Epithelial cell of esophagus (primary cell): ENCODE data around the gene MMEL1.
"Not testable (repeated sequence)": the region's sequence is repeated elsewhere in the genome, so short reads cannot be mapped to it uniquely, and the experiment has no call there.

Experiments
- DNase-seq: peaks from one replicate; pipeline ENCODE4 v3.0.0; 2010; ENCODE audit warnings: low read depth
- H3K4me3 ChIP-seq: 2 replicates; pipeline ENCODE4 v1.5.1; 2011; ENCODE audit warnings: mild to moderate bottlenecking, low read length, control low read depth
- TF ChIP-seq, protein P1 (sequence below): IDR thresholded peaks from 2 replicates; pipeline ENCODE4 v1.5.1; 2011; ENCODE audit warnings: low read depth, mild to moderate bottlenecking, low read length, control low read depth, inconsistent platforms; ENCODE audit not compliant: insufficient read depth; ENCODE audit errors: missing control alignments

MMEL1 gene

GRCh38 chr1:2627746-2628145, 5.1 kb downstream of the MMEL1 start:
- TF ChIP-seq, protein P1, sequence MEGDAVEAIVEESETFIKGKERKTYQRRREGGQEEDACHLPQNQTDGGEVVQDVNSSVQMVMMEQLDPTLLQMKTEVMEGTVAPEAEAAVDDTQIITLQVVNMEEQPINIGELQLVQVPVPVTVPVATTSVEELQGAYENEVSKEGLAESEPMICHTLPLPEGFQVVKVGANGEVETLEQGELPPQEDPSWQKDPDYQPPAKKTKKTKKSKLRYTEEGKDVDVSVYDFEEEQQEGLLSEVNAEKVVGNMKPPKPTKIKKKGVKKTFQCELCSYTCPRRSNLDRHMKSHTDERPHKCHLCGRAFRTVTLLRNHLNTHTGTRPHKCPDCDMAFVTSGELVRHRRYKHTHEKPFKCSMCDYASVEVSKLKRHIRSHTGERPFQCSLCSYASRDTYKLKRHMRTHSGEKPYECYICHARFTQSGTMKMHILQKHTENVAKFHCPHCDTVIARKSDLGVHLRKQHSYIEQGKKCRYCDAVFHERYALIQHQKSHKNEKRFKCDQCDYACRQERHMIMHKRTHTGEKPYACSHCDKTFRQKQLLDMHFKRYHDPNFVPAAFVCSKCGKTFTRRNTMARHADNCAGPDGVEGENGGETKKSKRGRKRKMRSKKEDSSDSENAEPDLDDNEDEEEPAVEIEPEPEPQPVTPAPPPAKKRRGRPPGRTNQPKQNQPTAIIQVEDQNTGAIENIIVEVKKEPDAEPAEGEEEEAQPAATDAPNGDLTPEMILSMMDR = no peak
- no peak for DNase-seq
- H3K4me3 ChIP-seq = no peak overlapping the region

DNA sequence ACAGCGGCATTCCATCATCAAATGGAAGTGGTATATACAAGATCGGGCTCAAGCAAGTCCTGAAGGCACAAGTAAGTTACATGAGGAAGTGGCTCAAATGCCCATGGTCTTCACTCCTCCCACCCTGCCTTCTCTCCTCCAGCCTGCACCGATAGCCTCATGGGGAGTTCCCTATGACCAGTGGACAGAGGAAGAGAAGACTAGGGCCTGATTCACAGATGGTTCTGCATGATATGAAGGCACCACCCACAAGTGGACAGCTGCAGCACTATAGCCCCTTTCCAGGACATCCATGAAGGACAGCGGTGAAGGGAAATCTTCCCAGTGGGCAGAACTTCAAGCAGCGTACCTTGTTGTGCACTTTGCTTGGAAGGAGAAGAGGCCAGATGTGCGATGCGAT, 7.1 kb downstream of the MMEL1 start:
- H3K4me3 ChIP-seq, DNase-seq: not testable (repeated sequence)

- DNase-seq = no peak
- H3K4me3 ChIP-seq = no peak overlapping the region
- TF ChIP-seq, protein P1 = no peak
These were observed 7.5 kb downstream of the MMEL1 start for GRCh38 chr1:2625311-2625710.

DNA sequence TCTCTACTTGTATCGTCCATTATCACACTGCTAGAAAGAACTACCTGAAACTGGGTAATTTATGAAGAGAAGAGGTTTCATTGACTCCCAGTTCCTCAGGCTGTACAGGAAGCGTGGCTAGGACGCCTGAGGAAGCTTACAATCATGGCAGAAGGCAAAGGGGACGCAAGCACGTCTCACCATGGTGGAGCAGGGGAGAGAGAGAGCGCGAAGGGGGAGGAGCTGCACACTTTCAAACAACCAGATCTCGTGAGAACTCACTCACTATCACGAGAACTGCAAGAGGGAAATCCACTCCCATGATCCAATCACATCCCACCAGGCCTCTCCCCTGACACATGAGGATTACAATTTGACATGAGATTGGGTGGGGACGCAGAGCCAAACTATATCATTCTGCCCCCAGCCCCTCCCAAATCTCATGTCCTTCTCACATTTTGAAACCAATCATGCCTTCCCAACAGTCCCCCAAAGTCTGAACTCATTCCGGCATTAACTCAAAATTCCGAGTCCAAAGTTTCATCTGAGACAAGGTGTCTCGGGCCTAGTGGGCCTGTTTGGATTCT, 8.0 kb downstream of the MMEL1 start:
- DNase-seq = no peak
- TF ChIP-seq, protein P1 = no peak

DNA sequence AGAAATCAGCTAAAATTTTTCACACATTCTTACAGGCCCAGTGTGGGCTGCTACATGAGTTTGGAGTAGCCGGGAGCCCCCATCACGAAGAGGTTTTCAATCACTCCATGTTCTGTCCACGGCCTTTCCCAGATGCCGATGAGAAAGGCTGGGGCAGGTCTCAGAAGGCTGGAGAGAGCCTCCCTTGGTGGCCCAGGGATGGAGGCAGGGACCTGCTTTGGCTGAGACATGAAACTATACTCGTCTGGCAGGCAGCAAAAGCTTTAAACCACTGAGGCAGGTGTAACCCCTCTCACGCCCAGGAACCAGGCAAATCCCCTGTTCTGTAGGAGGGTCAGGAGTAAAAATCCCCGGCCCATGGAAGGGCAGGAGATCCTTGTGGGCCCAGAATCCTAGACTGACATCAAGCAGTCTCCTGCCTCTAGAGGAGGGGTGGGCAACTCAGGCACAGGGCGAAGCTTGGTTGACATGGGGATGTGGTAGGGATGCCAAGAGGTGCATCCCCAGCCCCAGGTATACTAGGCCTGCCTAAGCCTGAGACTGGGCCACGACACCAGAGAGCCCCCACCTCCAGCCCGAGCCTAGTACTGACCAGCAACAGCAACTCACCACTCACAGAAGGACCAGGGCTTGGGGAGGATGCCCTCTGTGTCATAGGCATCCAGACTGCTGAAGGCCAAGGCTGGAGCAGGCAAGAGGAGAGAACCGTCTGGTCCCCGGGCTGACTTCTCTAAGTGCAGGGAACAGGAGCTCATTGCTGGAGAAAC, 9.1 kb downstream of the MMEL1 start:
- DNase-seq = no peak
- no peak overlapping the region for H3K4me3 ChIP-seq
- TF ChIP-seq, protein P1 = no peak

More for the DNA sequence above, 8.0 kb downstream of the MMEL1 start:
- H3K4me3 ChIP-seq = no peak overlapping the region

GRCh38 chr1:2617971-2618470, 14.8 kb downstream of the MMEL1 start:
- H3K4me3 ChIP-seq = no peak overlapping the region
- TF ChIP-seq, protein P1 = no peak

DNA sequence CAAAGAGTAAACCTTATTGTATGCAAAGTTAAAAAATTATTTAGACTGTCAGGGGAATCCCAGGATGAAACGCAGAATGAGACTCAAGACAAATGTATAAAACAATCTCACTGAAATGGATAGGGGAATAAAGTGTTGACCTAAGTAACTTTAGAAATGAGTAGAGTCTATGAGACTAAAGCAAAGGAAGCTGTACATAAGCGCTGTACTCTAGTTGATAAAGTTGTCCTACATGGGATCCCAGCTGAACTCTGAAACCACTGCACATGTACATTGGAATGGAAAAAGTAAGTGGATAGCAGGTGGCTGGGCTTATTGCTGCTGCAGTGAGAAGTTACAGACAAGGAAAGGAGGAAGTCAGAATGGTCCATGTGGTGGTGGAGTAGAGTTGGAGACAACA, 18.7 kb downstream of the MMEL1 start:
- no peak overlapping the region for H3K4me3 ChIP-seq
- no peak for DNase-seq
- TF ChIP-seq, protein P1 = no peak

More at GRCh38 chr1:2617971-2618470, 14.8 kb downstream of the MMEL1 start:
- no peak for DNase-seq
